G401 (cell line): ENCODE measurements around the gene WASF2. TPM values are rescaled to one million over a fixed set of nuclear protein-coding genes. Genes with fewer than 3 reads are reported as not detected.
A peak's percentile ranks its signal among the peaks of the same experiment; 100 is the strongest.
"Not testable (repeated sequence)": the region's sequence is repeated elsewhere in the genome, so short reads cannot be mapped to it uniquely, and the experiment has no call there.

Experiments used
- DNase-seq: peaks from one replicate; pipeline ENCODE4 v3.0.0-alpha.2; 2015; ENCODE audit warnings: low spot score
- in situ Hi-C: cut with HindIII; loops from 2 replicates; pipeline ENCODE4 v1.10.0; 2016; ENCODE audit warnings: low sequenced_read_pairs, mixed read lengths
- total RNA-seq: library from RNA; depleted of rRNA; stranded (reverse); fragments of >200 nt; shearing (Covaris generic); gene quantifications from 2 replicates; pipeline ENCODE4 v1.2.3, GENCODE V29; 2014

The WASF2 gene
- total RNA-seq, 1 experiment from 2014 or later = 14.2 TPM

GRCh38 chr1:27392096-27392777 lies 97.7 kb downstream of the WASF2 start, which contains the start of gene GPR3:
TSS of gene GPR3 (plus strand) at chr1:27392622. CDS start at chr1:27393799, 1,177 bp downstream.
- in situ Hi-C loops = no loop called here

GRCh38 chr1:27391511-27392095 lies 98.4 kb downstream of the WASF2 start:
- in situ Hi-C loops = no loop called here
- DNase-seq = peak; percentile 86

More at GRCh38 chr1:27392096-27392777, 97.7 kb downstream of the WASF2 start, which contains the start of gene GPR3:
- DNase-seq = peak; percentile 89

GRCh38 chr1:27388337-27389005 lies 101.5 kb downstream of the WASF2 start:
- DNase-seq = peak; percentile 90
- in situ Hi-C loops = no loop called here

- DNase-seq, in situ Hi-C loops: not testable (repeated sequence)
Observed at GRCh38 chr1:27384797-27385196, 105.2 kb downstream of the WASF2 start.

- in situ Hi-C loops = no loop called here
- DNase-seq = no peak
Observed at GRCh38 chr1:27383661-27384060, 106.3 kb downstream of the WASF2 start.

- in situ Hi-C loops = no loop called here
- DNase-seq = no peak
Observed at GRCh38 chr1:27383039-27383605, 106.8 kb downstream of the WASF2 start, which contains the start of gene CD164L2. TSS of gene CD164L2 (minus strand) at chr1:27383333. CDS start at chr1:27383239, 94 bp downstream.

GRCh38 chr1:27381969-27382762 lies 107.8 kb downstream of the WASF2 start:
- DNase-seq = no peak
- in situ Hi-C loops = no loop called here

- in situ Hi-C loops = no loop called here
- DNase-seq = no peak
Observed at GRCh38 chr1:27380766-27381733, 108.9 kb downstream of the WASF2 start.

- in situ Hi-C loops = no loop called here
Observed at GRCh38 chr1:27380224-27380623, 109.7 kb downstream of the WASF2 start.

GRCh38 chr1:27379564-27380122 lies 110.3 kb downstream of the WASF2 start:
- no peak for DNase-seq
- in situ Hi-C loops = no loop called here

More at GRCh38 chr1:27380224-27380623, 109.7 kb downstream of the WASF2 start:
- DNase-seq = no peak

- in situ Hi-C loops = no loop called here
- DNase-seq = no peak
Observed at GRCh38 chr1:27377760-27378495, 112.0 kb downstream of the WASF2 start.

- DNase-seq = no peak
- in situ Hi-C loops = no loop called here
Observed at GRCh38 chr1:27374362-27375086, 115.4 kb downstream of the WASF2 start, which contains the start of gene FCN3. TSS of gene FCN3 (minus strand) at chr1:27374824. CDS start at chr1:27374818, 6 bp downstream.

GRCh38 chr1:27372808-27373690 lies 116.9 kb downstream of the WASF2 start:
- peak; percentile 33 for DNase-seq

GRCh38 chr1:27372022-27372807 lies 117.8 kb downstream of the WASF2 start:
- in situ Hi-C loops = no loop called here
- DNase-seq = no peak

More at GRCh38 chr1:27372808-27373690, 116.9 kb downstream of the WASF2 start:
- in situ Hi-C loops = no loop called here
